NCI-H2029 treated with DMSO at 0.1 percent for 48 hours (cell line): Measurements from ENCODE around the gene CBX5.
A peak's percentile ranks its signal among the peaks of the same experiment; 100 is the strongest.
"Not testable (repeated sequence)": the region's sequence is repeated elsewhere in the genome, so short reads cannot be mapped to it uniquely, and the experiment has no call there.

Experiments used
- DNase-seq: peaks from one replicate; lab custom pipeline; 2025; lab: John Stamatoyannopoulos, UW

CBX5 gene

GRCh38 chr12:54279632-54280467 is at the start of gene CBX5:
Gene CBX5, minus strand, starts transcription at chr12:54280122. Its CDS starts 22,472 bp downstream, at chr12:54257650.
- peak; percentile 98 for DNase-seq

- DNase-seq = no peak
These were observed 48.8 kb upstream of the CBX5 start for GRCh38 chr12:54328595-54329337.

GRCh38 chr12:54325442-54326109 is 45.7 kb upstream of the CBX5 start:
- DNase-seq = not testable (repeated sequence)

- DNase-seq = peak; percentile 98
These were observed 44.9 kb upstream of the CBX5 start, which contains the start of gene COPZ1 for GRCh38 chr12:54324617-54325441. Gene COPZ1, plus strand, starts transcription at chr12:54325131. Its CDS starts 33 bp downstream, at chr12:54325164.

- no peak for DNase-seq
These were observed 41.4 kb upstream of the CBX5 start for GRCh38 chr12:54321363-54321762.

- not testable (repeated sequence) for DNase-seq
These were observed 32.4 kb upstream of the CBX5 start for GRCh38 chr12:54312309-54312708.

- no peak for DNase-seq
These were observed 31.1 kb upstream of the CBX5 start for GRCh38 chr12:54311051-54311450.

GRCh38 chr12:54306925-54307741 is 27.2 kb upstream of the CBX5 start:
- DNase-seq = no peak

GRCh38 chr12:54304187-54304810 is 24.4 kb upstream of the CBX5 start:
- DNase-seq = no peak

GRCh38 chr12:54303640-54304039 is 23.7 kb upstream of the CBX5 start:
- DNase-seq = no peak

GRCh38 chr12:54301428-54302048 is 21.6 kb upstream of the CBX5 start:
- DNase-seq = no peak

- DNase-seq = no peak
These were observed 21.0 kb upstream of the CBX5 start, which contains the start of gene NFE2 for GRCh38 chr12:54300732-54301427. Gene NFE2, minus strand, starts transcription at chr12:54301015. Its CDS starts 5,767 bp downstream, at chr12:54295248.

GRCh38 chr12:54300225-54300731 is 20.4 kb upstream of the CBX5 start:
- DNase-seq = no peak

- DNase-seq = no peak
These were observed 19.7 kb upstream of the CBX5 start for GRCh38 chr12:54299515-54300224.

GRCh38 chr12:54298904-54299303 is 19.0 kb upstream of the CBX5 start:
- DNase-seq = no peak

- DNase-seq = no peak
These were observed 16.6 kb upstream of the CBX5 start for GRCh38 chr12:54296393-54297099.

- no peak for DNase-seq
These were observed 15.1 kb upstream of the CBX5 start for GRCh38 chr12:54294953-54295566.
